GM18909 (cell line): ENCODE results near the gene GORASP2.

Experiments
- ATAC-seq: cut with Tn5 transposase; IDR thresholded peaks from one replicate; pipeline ENCODE4 v1.9.1; 2021; ENCODE audit warnings: mild to moderate bottlenecking; ENCODE audit not compliant: unreplicated experiment, poor library complexity

The GORASP2 gene

DNA sequence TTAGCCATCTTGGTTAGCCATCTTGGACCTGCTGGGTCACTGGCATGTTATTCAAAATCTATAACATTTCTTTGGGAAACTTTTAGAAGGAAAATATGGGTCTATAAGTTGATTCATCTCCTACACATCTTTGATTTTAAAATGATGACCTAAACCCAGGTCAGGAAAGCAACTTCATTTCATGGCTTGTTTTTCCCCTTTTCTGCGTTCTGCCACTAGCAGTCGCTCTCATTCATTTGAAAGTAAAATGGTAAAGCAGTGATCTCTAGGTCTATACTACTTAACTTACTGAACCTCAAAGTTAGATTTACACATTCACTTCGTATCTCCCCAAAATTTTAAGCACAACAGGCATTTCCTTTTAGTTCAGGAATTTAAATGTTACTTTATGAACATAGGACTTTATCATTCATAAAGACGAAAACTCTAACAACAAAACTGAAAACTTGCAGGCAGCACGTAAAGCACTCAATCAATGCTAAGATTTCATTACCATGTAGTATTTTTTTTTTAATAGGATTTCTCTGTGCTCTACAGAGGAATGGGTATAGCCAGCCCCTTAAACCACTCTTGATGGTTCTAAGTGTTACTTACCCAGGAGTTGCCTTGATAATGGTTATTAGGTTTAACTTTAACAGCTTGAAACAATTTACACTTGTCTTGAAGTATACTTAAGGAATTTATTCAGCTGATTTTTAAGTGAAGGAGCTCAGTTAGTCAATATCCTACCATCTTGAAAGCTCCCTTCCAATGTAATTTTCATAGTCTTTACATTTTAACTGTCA, 62.5 kb downstream of the GORASP2 start:
- no peak for ATAC-seq

DNA sequence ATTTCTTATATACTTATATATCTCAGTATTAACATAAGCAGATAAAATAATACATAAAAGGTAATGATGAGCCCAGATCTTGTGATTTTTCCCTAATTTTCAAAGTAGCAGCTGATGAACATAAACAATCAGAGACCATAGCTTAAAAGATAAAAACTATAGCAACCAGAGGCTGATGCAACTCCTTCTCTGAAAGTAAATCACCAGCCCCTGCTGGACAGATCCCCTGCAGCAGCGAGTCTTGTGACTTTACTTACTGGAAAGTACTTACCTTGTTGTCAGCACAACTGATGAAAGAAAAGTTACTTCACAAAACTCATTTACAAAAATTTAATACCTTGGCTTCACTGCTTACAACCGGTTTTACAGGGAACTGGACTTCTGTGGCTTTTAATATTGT, 67.3 kb downstream of the GORASP2 start:
- ATAC-seq, result no peak

DNA sequence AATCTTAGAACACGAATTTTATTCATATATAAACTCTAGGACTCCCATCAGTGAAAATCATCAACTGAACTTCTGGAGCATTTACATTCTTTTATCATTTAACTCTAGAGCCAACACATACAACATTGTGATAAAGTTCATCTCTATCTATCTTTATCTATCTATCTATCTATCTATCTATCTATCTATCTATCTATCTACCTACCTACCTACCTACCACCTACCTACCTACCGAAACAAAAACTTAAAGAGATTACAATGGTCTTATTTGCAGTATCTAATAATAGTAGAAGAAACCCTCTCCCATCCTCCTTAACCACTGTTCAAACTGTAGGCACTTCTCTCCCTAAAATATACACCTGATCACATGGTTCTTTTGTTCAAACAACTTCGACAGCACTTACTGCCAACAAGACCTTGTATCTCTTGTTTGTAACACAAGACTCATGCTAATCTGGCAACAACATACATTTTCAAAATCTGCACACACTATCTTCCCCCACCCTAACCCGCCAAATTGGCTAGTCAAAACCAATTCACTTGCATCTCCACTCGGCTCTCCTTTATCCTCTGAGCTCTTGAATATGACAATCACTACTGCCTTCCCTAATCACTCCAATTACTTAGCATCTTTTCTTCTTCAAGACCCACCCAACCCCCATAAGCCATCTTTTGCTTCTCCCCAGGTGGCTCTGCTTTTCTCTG, 69.0 kb downstream of the GORASP2 start:
- no peak for ATAC-seq

DNA sequence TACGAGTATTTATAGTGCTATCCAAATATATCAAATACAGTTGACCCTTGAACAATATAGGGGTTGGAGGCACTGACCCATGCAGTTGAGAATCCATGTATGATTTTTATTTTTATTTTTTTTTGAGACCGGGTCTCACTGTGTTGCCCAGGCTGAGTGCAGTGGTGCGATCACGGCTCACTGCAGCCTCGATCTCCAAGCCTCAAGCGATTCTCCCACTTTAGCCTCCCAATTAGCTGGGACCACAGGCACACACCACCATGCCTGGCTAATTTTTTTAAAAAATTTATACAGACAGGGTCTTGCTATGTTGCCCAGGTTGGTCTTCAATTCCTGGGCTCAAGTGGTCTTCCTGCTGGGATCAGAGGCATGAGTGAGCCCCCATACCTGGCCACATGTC, 70.6 kb downstream of the GORASP2 start:
- no peak for ATAC-seq

DNA sequence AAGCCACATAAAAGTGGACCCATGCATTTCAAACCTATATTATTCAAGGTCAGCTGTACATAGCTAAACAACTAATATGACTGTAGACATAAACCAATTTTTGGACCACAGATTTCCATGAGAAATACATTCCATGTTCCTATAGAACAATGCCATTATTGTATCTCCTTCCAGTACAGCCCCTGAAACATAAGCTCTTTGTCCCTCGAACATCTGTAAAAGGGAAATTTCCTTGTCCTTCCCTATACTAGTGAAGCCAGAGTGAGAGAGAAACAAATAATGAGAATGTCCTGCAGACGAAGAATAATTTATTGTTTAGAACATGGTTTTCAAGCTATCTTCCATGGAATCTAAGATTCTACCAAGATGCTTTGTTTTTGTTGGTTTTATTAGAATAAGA, 75.3 kb downstream of the GORASP2 start:
- no peak for ATAC-seq

DNA sequence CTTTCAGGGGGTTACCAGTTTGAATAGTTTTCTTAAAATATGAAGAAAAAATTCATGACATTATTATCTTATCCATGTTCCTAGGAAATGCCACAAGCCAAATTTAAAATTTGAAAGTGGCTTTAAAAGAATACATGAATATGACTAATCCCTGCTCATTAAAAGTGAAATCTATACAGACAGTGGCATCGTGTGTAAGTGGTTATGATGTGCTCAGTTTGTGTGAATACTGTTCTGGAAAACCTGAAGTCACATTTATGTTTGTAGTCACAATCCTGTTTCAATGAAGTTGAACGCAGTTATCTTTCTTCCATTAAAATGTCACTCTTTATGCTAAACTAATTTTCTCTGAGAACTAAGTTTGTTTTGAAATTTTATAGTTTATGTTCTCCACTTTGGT, 75.8 kb downstream of the GORASP2 start:
- ATAC-seq, result no peak

DNA sequence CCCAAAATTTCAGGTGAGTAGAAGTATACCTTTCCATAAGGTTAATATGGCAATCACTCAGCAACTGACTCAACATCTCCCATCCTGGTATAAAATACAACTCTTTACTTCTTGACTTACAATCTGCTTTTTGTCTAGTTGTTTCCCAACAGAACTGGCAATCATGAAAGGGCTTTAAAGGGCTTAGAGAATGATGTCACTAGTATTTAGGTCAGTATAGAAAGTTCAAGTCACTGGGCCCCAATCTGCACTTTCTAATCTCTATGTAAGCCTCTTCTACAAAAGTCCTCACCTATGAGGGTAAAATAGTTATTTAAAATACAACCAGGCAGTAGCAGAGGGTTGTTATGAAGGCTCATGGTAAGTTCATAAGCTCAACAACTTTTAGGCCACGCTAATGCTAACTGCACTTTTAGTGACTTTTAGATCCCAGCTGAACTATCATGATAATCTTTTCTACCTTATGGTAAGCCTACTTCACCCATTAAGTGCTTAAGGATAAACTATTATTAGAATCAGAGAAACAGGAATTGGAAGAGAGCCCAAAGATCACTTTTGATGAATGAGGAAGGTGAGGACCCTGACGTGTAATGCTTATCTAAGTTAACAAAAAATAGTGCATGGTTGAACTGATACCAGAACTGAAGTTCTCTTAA, 79.6 kb downstream of the GORASP2 start:
- no peak for ATAC-seq

DNA sequence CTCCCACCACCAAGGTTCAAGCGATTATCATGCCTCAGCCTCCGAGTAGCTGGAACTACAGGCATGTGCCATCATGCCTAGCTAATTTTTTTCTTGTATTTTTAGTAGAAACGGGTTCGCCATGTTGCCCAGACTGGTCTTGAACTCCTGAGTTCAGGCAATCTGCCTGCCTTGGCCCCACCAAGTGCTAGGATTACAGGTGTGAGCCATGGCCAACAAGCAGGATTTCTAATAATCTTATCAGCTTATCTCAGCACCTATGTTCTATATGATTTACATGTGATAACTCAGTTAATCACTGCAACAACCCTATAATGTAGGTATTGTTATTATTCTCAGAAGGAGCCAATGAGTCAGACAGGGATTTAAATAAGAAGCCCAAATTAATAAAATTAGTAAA, 80.3 kb downstream of the GORASP2 start:
- no peak for ATAC-seq

DNA sequence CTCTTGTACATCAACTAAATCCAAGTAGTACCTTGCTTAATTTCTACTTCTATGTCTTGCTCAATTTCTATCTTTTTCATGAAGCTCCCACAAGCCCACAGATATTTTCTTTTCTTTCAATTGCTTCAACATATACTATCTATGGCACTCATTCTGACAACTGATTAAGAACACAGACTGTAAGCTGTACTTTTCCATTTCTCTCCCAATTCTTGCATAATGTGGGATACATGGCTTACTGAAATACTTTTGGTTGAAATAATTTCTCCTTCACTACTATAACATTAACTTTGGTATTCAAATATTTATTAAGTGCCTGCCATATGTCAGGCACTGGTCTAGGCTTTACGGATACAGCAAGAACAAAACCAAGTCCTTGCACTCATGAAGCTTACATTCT, 84.8 kb downstream of the GORASP2 start:
- ATAC-seq, result no peak

DNA sequence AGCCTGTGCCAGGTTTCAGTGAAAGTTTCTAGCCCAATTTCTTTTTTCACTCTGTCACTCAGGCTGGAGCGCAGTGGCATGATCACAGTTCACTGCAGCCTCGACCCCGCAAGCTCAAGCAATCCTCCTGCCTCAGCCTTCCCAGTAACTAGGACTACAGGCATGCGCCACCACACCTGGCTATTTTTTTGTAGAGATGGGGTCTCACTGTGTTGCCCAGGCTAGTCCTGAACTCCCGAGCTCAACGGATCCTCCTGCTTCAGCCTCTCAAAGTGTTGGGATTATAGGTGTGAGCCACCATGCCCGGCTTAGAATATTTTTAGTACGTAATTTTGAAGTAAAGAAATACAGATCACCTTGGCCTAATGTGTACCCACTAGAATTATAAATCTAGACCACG, 87.1 kb downstream of the GORASP2 start:
- ATAC-seq, result no peak
